ENCODE measurements around the gene IMP4.

GRCh38 chr2:130341562-130342019 lies 1.1 kb upstream of the IMP4 start:
- no peak for TF ChIP-seq EZH2 (IDR thresholded peaks at IDR 0.05; ENCODE audit: insufficient read depth, poor library complexity, severe bottlenecking)
- TF ChIP-seq EZH2phosphoT487 (IDR thresholded peaks at IDR 0.05; ENCODE audit: insufficient read depth, low read depth), result no peak

Data from GM23248 (cell line).